Peyer's patch (tissue), 4 donors: ENCODE measurements around the gene ALPK1.

Experiments
- POLR2A ChIP-seq, 2 donors: fragments of 450-650 bp; IDR thresholded peaks; one replicate each; pipeline ENCODE4 v1.5.1; 2017; ENCODE audit warnings: antibody characterized with exemption in 2 of 2, mild to moderate bottlenecking in 2 of 2, moderate library complexity in 2 of 2
- TF ChIP-seq, protein P1 (sequence below), 6 experiments: fragments of 450-650 bp in 4 of 6; fragments of 200-600 bp in 2 of 6; sonication (generic) in 1 of 6; IDR thresholded peaks; one replicate each; pipeline ENCODE4 v1.5.1; 2017 to 2019; ENCODE audit warnings: antibody characterized with exemption in 6 of 6, mild to moderate bottlenecking in 3 of 6, moderate library complexity in 1 of 6

GRCh38 chr4:112311516-112311915 is 14.3 kb downstream of the ALPK1 start:
- TF ChIP-seq, protein P1, sequence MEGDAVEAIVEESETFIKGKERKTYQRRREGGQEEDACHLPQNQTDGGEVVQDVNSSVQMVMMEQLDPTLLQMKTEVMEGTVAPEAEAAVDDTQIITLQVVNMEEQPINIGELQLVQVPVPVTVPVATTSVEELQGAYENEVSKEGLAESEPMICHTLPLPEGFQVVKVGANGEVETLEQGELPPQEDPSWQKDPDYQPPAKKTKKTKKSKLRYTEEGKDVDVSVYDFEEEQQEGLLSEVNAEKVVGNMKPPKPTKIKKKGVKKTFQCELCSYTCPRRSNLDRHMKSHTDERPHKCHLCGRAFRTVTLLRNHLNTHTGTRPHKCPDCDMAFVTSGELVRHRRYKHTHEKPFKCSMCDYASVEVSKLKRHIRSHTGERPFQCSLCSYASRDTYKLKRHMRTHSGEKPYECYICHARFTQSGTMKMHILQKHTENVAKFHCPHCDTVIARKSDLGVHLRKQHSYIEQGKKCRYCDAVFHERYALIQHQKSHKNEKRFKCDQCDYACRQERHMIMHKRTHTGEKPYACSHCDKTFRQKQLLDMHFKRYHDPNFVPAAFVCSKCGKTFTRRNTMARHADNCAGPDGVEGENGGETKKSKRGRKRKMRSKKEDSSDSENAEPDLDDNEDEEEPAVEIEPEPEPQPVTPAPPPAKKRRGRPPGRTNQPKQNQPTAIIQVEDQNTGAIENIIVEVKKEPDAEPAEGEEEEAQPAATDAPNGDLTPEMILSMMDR (IDR thresholded peaks at IDR 0.05), result no peak
- TF ChIP-seq POLR2A (IDR thresholded peaks at IDR 0.05), result no peak
